ENCODE results near the gene ASB1.

DNA sequence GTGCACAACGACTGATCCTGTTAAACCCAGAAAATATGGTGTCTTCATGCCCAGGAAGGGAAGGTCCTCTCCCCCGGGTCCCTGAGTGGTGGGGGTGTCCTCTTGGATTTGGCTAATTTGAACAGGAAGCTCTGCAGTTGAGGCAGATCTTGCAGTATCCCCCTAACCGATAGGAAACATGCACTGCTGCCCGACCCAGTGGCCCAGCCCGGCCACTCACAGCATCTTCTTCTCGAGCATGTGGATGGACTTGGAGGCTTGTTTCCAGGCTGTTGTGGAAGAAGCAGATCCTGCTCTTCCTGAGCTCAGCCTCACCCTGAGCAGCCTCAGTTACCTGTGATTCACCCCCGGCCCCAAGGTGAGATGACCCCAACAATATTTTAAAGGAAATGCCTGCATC, 46.4 kb upstream of the ASB1 start:
- TF ChIP-seq FOXA1 (IDR thresholded peaks at IDR 0.05) (no peak), FOXA1 (CRISPR knock-in tag; IDR thresholded peaks at IDR 0.05) (no peak), FOSL1 (CRISPR knock-in tag; IDR thresholded peaks at IDR 0.05; ENCODE audit: borderline replicate concordance) (no peak), TAF1 (CRISPR knock-in tag; IDR thresholded peaks at IDR 0.05) (no peak), NFATC3 (CRISPR knock-in tag; IDR thresholded peaks at IDR 0.05) (no peak), EP300 (IDR thresholded peaks at IDR 0.05; ENCODE audit: low read depth in 2 of 2, low read length in 2 of 2) (no peak), EP300 (CRISPR knock-in tag; IDR thresholded peaks at IDR 0.05; ENCODE audit: borderline replicate concordance) (no peak), SP1 (IDR thresholded peaks at IDR 0.05) (no peak), SP1 (CRISPR knock-in tag; IDR thresholded peaks at IDR 0.05) (no peak), PHF21A (CRISPR knock-in tag; IDR thresholded peaks at IDR 0.05) (no peak), JUN (CRISPR knock-in tag; IDR thresholded peaks at IDR 0.05) (no peak), NR1H2 (CRISPR knock-in tag; IDR thresholded peaks at IDR 0.05; ENCODE audit: borderline replicate concordance, low read depth) (no peak), POLR2A (IDR thresholded peaks at IDR 0.05; ENCODE audit: insufficient read depth in 1 of 2, low read depth in 2 of 2, low read length in 2 of 2) (no peak)
- TF ChIP-seq, protein P1, sequence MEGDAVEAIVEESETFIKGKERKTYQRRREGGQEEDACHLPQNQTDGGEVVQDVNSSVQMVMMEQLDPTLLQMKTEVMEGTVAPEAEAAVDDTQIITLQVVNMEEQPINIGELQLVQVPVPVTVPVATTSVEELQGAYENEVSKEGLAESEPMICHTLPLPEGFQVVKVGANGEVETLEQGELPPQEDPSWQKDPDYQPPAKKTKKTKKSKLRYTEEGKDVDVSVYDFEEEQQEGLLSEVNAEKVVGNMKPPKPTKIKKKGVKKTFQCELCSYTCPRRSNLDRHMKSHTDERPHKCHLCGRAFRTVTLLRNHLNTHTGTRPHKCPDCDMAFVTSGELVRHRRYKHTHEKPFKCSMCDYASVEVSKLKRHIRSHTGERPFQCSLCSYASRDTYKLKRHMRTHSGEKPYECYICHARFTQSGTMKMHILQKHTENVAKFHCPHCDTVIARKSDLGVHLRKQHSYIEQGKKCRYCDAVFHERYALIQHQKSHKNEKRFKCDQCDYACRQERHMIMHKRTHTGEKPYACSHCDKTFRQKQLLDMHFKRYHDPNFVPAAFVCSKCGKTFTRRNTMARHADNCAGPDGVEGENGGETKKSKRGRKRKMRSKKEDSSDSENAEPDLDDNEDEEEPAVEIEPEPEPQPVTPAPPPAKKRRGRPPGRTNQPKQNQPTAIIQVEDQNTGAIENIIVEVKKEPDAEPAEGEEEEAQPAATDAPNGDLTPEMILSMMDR (CRISPR knock-in tag; IDR thresholded peaks at IDR 0.05) = no peak
- TF ChIP-seq, protein P2, sequence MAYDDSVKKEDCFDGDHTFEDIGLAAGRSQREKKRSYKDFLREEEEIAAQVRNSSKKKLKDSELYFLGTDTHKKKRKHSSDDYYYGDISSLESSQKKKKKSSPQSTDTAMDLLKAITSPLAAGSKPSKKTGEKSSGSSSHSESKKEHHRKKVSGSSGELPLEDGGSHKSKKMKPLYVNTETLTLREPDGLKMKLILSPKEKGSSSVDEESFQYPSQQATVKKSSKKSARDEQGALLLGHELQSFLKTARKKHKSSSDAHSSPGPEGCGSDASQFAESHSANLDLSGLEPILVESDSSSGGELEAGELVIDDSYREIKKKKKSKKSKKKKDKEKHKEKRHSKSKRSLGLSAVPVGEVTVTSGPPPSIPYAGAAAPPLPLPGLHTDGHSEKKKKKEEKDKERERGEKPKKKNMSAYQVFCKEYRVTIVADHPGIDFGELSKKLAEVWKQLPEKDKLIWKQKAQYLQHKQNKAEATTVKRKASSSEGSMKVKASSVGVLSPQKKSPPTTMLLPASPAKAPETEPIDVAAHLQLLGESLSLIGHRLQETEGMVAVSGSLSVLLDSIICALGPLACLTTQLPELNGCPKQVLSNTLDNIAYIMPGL (CRISPR knock-in tag; IDR thresholded peaks at IDR 0.05; ENCODE audit: borderline replicate concordance in 1 of 2, low read depth in 1 of 2) = no peak
- TF ChIP-seq, protein P3, sequence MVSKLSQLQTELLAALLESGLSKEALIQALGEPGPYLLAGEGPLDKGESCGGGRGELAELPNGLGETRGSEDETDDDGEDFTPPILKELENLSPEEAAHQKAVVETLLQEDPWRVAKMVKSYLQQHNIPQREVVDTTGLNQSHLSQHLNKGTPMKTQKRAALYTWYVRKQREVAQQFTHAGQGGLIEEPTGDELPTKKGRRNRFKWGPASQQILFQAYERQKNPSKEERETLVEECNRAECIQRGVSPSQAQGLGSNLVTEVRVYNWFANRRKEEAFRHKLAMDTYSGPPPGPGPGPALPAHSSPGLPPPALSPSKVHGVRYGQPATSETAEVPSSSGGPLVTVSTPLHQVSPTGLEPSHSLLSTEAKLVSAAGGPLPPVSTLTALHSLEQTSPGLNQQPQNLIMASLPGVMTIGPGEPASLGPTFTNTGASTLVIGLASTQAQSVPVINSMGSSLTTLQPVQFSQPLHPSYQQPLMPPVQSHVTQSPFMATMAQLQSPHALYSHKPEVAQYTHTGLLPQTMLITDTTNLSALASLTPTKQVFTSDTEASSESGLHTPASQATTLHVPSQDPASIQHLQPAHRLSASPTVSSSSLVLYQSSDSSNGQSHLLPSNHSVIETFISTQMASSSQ (IDR thresholded peaks at IDR 0.05; ENCODE audit: low read depth) = no peak
- TF ChIP-seq, protein P3 (CRISPR knock-in tag; IDR thresholded peaks at IDR 0.05; ENCODE audit: borderline replicate concordance) = no peak
- TF ChIP-seq, protein P4, sequence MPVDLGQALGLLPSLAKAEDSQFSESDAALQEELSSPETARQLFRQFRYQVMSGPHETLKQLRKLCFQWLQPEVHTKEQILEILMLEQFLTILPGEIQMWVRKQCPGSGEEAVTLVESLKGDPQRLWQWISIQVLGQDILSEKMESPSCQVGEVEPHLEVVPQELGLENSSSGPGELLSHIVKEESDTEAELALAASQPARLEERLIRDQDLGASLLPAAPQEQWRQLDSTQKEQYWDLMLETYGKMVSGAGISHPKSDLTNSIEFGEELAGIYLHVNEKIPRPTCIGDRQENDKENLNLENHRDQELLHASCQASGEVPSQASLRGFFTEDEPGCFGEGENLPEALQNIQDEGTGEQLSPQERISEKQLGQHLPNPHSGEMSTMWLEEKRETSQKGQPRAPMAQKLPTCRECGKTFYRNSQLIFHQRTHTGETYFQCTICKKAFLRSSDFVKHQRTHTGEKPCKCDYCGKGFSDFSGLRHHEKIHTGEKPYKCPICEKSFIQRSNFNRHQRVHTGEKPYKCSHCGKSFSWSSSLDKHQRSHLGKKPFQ (CRISPR knock-in tag; IDR thresholded peaks at IDR 0.05; ENCODE audit: insufficient replicate concordance) = no peak

Measured in HepG2 (cell line).